RPMI8226 (cell line): ENCODE measurements around the gene ZNF446.
"Not testable (repeated sequence)": the region's sequence is repeated elsewhere in the genome, so short reads cannot be mapped to it uniquely, and the experiment has no call there.

Source experiments
- DNase-seq: peaks from one replicate; pipeline ENCODE4 v3.0.0-alpha.2; 2015

Gene ZNF446

GRCh38 chr19:58475714-58476497, at the start of gene ZNF446:
TSS of gene ZNF446 (plus strand) at chr19:58476352. CDS start at chr19:58477219, 867 bp downstream.
- DNase-seq, result peak; percentile 96

DNA sequence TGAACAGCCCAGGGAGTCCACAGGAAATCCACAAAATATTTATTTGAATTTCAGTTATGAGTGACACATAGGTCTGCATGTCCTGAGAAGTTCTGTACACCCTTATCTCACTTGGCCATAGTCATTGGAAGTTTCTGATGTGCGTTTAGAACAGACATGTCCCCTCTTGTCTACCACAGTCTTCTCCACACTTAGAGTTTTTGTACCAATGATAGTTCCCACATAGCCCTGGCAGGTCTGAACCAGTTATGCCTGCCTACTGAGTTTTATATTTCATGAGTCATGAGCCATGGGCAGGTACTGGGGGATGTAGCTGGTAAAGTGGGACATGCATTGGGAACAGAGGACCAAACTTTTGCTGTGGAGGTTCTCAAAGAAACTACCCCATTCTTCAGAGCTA, 47.5 kb upstream of the ZNF446 start:
- no peak for DNase-seq

DNA sequence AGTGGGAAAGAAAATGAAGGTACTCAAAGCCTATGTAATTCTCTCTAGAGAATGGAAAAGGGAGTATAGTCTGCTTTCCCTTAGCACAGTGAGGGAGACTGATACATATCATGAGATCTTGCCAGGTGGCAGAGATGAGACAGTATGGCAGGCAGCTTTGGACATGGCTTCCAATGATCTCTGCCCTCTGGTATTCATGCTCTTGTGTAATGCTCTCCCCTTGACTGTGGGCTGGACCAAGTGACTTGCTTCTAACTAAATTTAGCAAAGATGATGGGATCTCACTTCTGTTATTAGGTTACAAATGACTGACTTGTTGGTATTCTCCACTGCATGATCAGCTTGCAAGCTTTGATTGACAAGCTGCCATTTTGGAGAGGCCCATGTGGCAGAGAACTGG, 46.4 kb upstream of the ZNF446 start:
- no peak for DNase-seq

GRCh38 chr19:58434217-58434616, 41.9 kb upstream of the ZNF446 start:
- no peak for DNase-seq

- DNase-seq, result peak; percentile 93
Measured at GRCh38 chr19:58439576-58440554, 36.3 kb upstream of the ZNF446 start, which contains the start of gene ZNF132. TSS of gene ZNF132 (minus strand) at chr19:58440153. CDS start at chr19:58439821, 332 bp downstream.

DNA sequence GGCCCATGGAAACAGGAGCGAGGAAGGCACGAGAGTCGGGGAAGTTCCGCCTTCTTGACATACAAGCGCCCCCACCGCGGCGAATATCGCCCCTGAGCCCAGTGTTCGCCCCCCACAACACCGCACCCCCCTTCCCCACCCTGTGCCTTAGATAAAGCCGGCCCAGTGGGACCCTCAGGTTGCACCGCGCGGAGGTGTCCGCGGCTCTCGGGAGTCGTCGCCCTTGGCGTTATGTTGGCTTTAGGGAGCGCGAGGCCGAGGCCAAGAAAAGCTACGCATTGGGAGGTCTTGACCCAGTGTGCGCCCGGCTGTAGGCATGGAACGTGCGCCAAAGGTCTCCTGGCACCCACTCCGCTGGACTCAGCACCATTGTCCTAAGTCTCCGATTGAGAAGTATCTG, 35.6 kb upstream of the ZNF446 start:
- DNase-seq, result no peak

GRCh38 chr19:58442986-58443385, 33.2 kb upstream of the ZNF446 start:
- not testable (repeated sequence) for DNase-seq

DNA sequence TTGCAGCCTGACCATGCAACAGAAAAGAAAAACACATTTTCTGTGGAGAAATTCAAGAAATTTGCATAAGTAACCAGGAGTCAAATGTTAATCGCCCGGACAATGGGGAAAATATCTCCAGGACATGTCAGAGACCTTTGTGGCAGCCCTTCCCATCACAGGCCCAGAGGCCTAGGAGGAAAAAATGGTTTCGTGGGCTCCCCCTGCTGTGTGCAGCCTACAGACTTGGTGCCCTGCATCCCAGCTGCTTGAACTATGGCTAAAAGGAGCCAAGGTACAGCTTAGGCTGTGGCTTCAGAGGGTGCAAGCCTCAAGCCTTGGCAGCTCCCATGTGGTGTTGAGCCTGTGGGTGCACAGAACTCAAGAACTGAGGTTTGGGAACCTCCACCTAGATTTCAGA, 27.3 kb upstream of the ZNF446 start:
- not testable (repeated sequence) for DNase-seq

DNA sequence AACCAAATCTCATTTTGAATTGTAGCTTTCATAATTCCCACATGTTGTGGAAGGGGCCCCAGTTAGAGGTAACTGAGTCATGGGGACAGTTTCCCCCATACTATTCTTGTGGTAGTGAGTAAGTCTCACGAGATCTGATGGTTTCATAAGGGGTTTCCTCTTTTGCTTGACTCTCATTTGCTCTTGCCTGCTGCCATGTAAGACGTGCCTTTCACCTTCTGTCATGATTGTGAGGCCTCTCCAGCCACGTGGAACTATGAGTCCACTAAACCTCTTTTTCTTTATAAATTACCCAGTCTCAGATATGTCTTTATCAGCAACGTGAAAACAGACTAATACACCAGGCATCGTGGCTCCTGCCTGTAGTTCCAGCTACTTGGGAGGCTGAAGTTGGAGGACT, 26.2 kb upstream of the ZNF446 start:
- DNase-seq, result not testable (repeated sequence)

DNA sequence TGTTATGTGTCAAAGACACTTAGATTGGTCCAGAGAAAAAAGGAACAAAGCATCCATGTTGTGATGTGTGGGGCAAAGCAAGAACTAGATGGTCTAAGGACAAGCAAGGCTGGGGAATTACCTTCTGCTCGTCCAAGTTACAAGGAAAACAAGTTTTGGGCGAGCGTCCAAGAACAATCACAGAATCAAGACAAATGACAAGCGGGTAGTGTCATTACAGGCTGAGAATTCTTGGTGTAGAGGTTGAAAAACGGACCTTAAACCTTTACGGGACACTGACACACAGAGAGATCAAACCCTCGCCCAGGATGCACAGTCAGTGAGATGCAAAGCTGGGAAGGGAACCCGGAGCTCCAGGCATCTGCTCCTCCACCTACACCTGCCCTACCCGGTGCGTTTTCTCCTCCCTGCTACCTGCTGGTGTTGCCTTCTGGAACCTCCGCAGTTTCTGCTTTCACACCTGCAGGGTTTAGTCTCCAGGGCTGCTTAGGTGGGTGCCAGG, 25.2 kb upstream of the ZNF446 start:
- peak; percentile 52 for DNase-seq

- DNase-seq, result peak; percentile 98
Measured at GRCh38 chr19:58451358-58452101, 24.6 kb upstream of the ZNF446 start, which contains the start of gene ZNF324B. TSS of gene ZNF324B (plus strand) at chr19:58451622. CDS start at chr19:58453702, 2,080 bp downstream.

- no peak for DNase-seq
Measured at GRCh38 chr19:58453743-58454142, 22.4 kb upstream of the ZNF446 start.

GRCh38 chr19:58455306-58455705, 20.8 kb upstream of the ZNF446 start:
- DNase-seq, result no peak

GRCh38 chr19:58456111-58456510, 20.0 kb upstream of the ZNF446 start:
- DNase-seq, result no peak

GRCh38 chr19:58460039-58460438, 16.1 kb upstream of the ZNF446 start:
- DNase-seq, result no peak

DNA sequence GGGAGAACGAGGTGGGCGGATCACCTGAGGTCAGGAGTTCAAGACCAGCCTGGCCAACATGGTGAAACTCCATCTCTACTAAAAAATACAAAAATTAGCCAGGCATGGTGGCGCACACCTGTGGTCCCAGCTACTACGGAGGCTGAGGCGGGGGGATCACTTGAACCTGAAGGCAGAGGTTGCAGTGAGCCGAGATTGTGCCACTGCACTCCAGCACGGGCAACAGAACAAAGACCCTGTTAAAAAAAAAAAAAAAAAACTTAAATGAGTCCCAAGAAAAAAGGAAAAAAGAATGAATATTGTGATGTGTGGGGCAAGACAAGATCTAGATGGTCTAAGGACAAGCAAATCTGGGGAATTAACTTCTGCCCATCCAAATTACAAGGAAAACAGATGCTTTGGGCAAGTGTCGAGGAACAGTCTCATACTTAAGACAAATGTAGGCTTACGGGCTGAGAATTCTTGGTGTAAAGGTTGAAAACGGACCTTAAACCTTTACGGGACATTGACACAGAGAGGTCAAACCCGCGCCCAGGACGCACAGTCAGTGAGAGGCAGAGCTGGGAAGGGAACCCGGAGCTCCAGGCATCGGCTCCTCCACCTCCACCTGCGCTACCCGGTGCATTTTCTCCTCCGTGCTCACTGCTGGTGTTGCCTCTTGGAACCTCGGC, 9.9 kb upstream of the ZNF446 start:
- no peak for DNase-seq

DNA sequence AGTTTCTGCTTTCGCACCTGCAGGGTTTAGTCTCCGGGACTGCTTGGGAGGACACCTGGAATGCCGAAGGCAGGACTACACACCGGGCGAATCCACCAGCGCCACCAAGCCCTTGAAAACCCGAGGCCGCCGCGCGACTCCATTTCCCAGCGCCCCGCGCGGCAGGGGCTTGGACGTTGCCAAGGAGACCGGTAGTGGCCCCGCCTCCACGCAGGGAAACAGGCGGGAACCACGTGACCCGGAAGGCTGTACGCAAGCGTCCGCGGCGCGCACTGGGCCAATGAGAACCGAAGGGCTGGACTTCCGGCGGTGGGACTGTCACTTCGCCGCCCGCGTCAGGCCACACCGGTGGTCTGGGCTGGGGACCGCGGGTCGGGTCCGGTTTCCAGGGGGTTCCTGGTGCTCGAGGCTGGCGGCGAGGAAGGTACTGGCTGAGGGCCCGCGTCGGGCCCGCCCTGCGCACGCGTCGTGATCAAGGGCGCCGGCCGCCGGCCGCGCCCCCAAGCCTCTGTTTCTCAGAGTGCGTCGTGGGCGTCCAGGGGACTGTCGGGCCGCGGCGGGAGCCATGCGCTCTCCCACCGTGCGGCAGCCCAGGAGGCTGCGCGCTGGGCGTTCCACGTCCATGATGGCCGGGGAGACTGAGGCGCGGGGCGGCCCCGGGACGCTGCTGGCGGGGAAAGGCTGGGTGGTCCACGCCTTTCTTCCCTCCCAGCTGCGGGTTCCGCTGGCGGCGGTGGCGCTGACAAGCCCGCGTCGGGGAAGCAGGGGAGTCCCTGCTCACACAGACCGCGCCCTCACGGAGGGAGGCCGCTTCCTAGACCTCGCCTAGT, 9.2 kb upstream of the ZNF446 start, which contains the start of gene ZNF324:
Gene ZNF324 (plus strand): TSS at position 321 of the 830 bp plus-strand sequence. CDS start 2,106 bp downstream, outside the sequence.
- DNase-seq, result peak; percentile 99

DNA sequence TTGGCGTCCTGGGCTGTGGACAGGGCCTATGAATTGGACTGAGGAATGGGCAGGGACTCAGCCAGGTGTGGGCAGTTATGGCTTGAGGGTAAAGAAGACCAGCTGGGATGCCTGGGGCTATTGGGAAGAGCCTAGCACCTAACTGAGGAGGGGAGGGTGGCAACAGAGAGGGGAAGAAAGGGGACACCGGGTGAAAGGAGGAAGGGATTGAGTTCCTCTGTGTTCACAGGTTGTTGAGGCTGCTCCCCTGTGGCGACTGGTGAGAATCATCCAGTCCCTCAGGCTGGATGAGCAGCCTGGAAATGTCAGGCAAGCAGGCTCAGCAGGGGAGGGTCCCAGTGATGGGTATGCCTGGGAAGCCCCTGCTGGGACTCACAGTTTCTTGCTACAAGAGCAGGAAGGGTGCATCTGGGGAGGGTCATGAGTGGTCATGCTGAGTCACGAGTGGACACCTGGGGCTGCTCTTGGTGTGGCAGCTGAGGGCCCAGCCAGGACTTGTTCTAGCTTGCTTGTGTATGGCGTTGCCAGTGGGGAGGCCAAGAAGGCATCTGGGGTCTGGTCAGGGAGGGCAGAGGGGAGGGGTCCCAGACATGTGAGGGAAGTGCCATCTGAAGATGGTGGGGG, 7.8 kb upstream of the ZNF446 start:
- no peak for DNase-seq

DNA sequence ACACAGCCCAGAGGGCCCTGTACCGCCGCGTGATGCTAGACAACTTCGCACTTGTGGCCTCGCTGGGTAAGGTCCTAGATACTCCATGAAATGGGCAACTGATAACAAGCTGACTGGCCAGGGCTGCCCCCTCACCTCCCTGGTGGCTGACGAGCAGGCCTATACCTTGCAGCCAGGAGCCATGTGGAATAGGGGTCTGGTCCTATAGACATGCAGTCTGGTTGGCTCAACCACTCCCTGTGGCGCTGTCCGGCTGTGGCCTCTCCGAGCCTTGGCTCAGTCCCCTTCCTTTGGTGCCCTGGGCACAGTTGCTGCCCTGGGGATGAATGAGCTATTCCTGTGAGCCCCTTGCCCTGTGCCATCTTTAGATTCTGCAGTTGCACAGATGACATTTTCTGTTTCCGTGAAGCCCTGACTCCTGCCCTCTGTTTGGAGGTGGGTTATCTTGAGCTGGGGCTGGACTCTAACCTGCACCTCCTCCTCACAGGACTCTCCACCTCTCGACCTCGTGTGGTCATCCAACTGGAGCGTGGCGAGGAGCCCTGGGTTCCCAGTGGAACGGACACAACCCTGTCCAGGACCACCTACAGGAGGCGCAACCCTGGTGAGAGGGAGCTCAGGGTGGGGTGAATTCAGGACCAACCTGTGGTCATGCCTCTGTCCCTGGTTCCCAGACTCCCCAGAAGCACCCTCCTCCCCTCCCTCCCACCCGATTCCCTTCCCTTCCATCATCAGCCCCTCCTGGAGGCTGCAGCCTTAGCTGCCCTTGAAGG, 6.7 kb upstream of the ZNF446 start:
- DNase-seq, result no peak
